ENCODE measurements around the gene ARHGAP26. TPM values are rescaled to one million over a fixed set of nuclear protein-coding genes. Genes with fewer than 3 reads are reported as not detected.

Gene ARHGAP26
- total RNA-seq, 1 experiment from 2014 or later: 79.8 TPM

- H3K9me3 ChIP-seq: no peaks in the 10 kb centered on the region
- no peaks in the 10 kb centered on the region for H3K27me3 Mint-ChIP-seq (ENCODE audit: insufficient read depth, unreplicated experiment)
- CTCF ChIA-PET: no interaction called here
- no peak overlapping the region for H3K4me3 Mint-ChIP-seq (ENCODE audit: unreplicated experiment)
- no peaks in the 10 kb centered on the region; the same call in 1 of the 2 replicates for H3K36me3 ChIP-seq (ENCODE audit: control insufficient read depth, insufficient read depth, low read length)
- H3K27ac Mint-ChIP-seq (ENCODE audit: unreplicated experiment): no peak overlapping the region
- DNase-seq: no peak
- H3K4me1 Mint-ChIP-seq (ENCODE audit: low read depth, unreplicated experiment): peaks cover 15% of the 10 kb centered on the region
- H3K4me3 ChIP-seq (ENCODE audit: low read depth, low read length): no peak overlapping the region
- POLR2A ChIA-PET: no interaction called here
- BruUV-seq (replicated peaks): no TSS peak
- H3K36me3 Mint-ChIP-seq (ENCODE audit: insufficient read depth, unreplicated experiment): peaks cover 9% of the 10 kb centered on the region
- H3K27me3 ChIP-seq (replicated peaks; ENCODE audit: control insufficient read depth, insufficient read depth, low read length): no peaks in the 10 kb centered on the region
- intact Hi-C loops (cut with micrococcal nuclease; ENCODE audit: unreplicated experiment): no loop called here
- no peaks in the 10 kb centered on the region for H3K9me3 Mint-ChIP-seq (ENCODE audit: unreplicated experiment)
- peaks cover 28% of the 10 kb centered on the region for H3K4me1 ChIP-seq
- TF ChIP-seq CTCF (IDR thresholded peaks at IDR 0.05; ENCODE audit: insufficient read depth in 1 of 2, low read depth in 1 of 2, low read length in 1 of 2, severe bottlenecking in 1 of 2, unreplicated experiment in 1 of 2): no peak
Measured at GRCh38 chr5:143010351-143010750, 240.2 kb downstream of the ARHGAP26 start.

GRCh38 chr5:143011585-143011984 is 241.4 kb downstream of the ARHGAP26 start:
- intact Hi-C loops (cut with micrococcal nuclease; ENCODE audit: unreplicated experiment): no loop called here
- BruUV-seq (replicated peaks): no TSS peak
- H3K36me3 Mint-ChIP-seq (ENCODE audit: insufficient read depth, unreplicated experiment): peaks cover 21% of the 10 kb centered on the region
- no peak for TF ChIP-seq CTCF (IDR thresholded peaks at IDR 0.05; ENCODE audit: insufficient read depth in 1 of 2, low read depth in 1 of 2, low read length in 1 of 2, severe bottlenecking in 1 of 2, unreplicated experiment in 1 of 2)
- no peaks in the 10 kb centered on the region for H3K27me3 Mint-ChIP-seq (ENCODE audit: insufficient read depth, unreplicated experiment)
- H3K27ac Mint-ChIP-seq (ENCODE audit: unreplicated experiment): peak overlapping the region; percentile 68
- H3K27me3 ChIP-seq (replicated peaks; ENCODE audit: control insufficient read depth, insufficient read depth, low read length): no peaks in the 10 kb centered on the region
- CTCF ChIA-PET: no interaction called here
- H3K36me3 ChIP-seq (ENCODE audit: control insufficient read depth, insufficient read depth, low read length): no peaks in the 10 kb centered on the region; the same call in 1 of the 2 replicates
- POLR2A ChIA-PET: interaction anchor here (0.5 kb wide), 1 partner anchor 452 kb away, joined by 3 read pairs; no protein-coding TSS in a partner anchor
- H3K4me3 ChIP-seq (ENCODE audit: low read depth, low read length): no peak overlapping the region
- H3K4me3 Mint-ChIP-seq (ENCODE audit: unreplicated experiment): peak overlapping the region; percentile 37
- no peaks in the 10 kb centered on the region for H3K9me3 Mint-ChIP-seq (ENCODE audit: unreplicated experiment)
- H3K4me1 Mint-ChIP-seq (ENCODE audit: low read depth, unreplicated experiment): peaks cover 15% of the 10 kb centered on the region
- no peaks in the 10 kb centered on the region for H3K9me3 ChIP-seq
- H3K4me1 ChIP-seq: peaks cover 28% of the 10 kb centered on the region
- peak; percentile 57 to 62 for DNase-seq

- intact Hi-C loops (cut with micrococcal nuclease; ENCODE audit: unreplicated experiment): no loop called here
- Mint-ChIP-seq H3K27ac (ENCODE audit: unreplicated experiment) (no peak overlapping the region), H3K9me3 (ENCODE audit: unreplicated experiment) (no peaks in the 10 kb centered on the region), H3K36me3 (ENCODE audit: insufficient read depth, unreplicated experiment) (peaks cover 35% of the 10 kb centered on the region), H3K4me1 (ENCODE audit: low read depth, unreplicated experiment) (peaks cover 15% of the 10 kb centered on the region), H3K4me3 (ENCODE audit: unreplicated experiment) (no peak overlapping the region), H3K27me3 (ENCODE audit: insufficient read depth, unreplicated experiment) (no peaks in the 10 kb centered on the region)
- no TSS peak for BruUV-seq (replicated peaks)
- Histone ChIP-seq H3K9me3 (no peaks in the 10 kb centered on the region), H3K4me1 (peaks cover 28% of the 10 kb centered on the region), H3K36me3 (ENCODE audit: control insufficient read depth, insufficient read depth, low read length) (no peaks in the 10 kb centered on the region; the same call in 1 of the 2 replicates), H3K27me3 (replicated peaks; ENCODE audit: control insufficient read depth, insufficient read depth, low read length) (no peaks in the 10 kb centered on the region), H3K4me3 (ENCODE audit: low read depth, low read length) (no peak overlapping the region)
- DNase-seq: no peak
- CTCF ChIA-PET: no interaction called here
- TF ChIP-seq CTCF (IDR thresholded peaks at IDR 0.05; ENCODE audit: insufficient read depth in 1 of 2, low read depth in 1 of 2, low read length in 1 of 2, severe bottlenecking in 1 of 2, unreplicated experiment in 1 of 2): no peak
- POLR2A ChIA-PET: no interaction called here
Measured at GRCh38 chr5:143013176-143013891, 243.2 kb downstream of the ARHGAP26 start.
